GM18498 (cell line): ENCODE measurements around the gene PNPLA2.
A peak's percentile ranks its signal among the peaks of the same experiment; 100 is the strongest.

Experiments
- ATAC-seq: cut with Tn5 transposase; IDR thresholded peaks from one replicate; pipeline ENCODE4 v1.9.1; 2021; ENCODE audit warnings: mild to moderate bottlenecking, moderate library complexity; ENCODE audit not compliant: unreplicated experiment

PNPLA2 gene

DNA sequence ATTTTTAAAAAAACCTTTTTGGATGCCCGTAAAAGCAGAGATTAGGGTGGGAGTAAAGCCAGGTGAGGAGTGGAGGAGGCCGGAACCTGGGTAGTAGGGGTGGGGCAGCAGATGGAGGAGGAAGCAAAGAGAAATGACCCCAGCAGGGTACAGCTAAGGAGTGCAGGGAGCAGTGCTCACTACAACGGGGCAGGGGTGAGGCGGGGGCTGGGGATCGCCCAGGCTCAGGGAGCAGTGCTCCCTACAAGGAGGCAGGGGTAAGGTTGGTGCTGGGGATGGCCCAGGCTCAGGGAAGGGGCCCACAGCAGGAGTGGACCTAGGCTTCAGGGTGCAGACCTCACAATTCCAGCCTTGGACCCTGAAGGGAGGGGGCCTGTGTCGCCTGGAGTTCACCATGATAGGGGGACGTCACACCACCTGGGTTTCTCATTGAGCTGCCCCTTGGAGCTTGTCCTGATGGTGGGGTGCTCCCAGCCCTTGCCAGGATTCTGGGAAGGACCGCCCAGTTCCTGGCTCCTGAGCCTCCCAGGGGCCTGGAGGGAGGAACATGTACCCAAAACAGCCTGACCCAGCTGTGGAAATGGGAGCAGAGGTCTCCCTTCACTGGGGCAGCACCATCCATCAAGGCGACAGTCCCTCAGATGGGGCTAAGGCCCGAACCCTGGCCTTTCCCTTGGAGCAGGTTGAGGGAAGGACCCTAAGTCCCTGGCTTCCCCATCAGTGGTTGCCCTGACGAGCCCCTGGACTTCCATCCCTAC is 2.9 kb upstream of the PNPLA2 start:
- no peak for ATAC-seq

DNA sequence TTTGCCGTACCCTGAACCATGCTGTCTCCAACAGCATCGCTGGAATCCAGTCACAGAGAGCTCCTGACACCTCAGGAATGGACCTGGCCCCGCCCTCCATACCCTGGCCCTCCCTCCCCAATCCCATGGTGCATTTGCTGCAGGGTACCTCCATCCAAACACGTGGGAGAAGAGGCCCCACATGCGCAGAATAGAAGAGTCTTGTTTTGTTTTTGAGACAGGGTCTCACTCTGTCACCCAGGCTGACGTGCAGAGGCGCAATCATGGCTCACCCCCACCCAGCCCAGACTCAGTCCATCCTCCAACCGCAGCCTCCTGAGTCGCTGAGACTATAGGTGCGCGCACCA is 2.3 kb upstream of the PNPLA2 start:
- no peak for ATAC-seq

DNA sequence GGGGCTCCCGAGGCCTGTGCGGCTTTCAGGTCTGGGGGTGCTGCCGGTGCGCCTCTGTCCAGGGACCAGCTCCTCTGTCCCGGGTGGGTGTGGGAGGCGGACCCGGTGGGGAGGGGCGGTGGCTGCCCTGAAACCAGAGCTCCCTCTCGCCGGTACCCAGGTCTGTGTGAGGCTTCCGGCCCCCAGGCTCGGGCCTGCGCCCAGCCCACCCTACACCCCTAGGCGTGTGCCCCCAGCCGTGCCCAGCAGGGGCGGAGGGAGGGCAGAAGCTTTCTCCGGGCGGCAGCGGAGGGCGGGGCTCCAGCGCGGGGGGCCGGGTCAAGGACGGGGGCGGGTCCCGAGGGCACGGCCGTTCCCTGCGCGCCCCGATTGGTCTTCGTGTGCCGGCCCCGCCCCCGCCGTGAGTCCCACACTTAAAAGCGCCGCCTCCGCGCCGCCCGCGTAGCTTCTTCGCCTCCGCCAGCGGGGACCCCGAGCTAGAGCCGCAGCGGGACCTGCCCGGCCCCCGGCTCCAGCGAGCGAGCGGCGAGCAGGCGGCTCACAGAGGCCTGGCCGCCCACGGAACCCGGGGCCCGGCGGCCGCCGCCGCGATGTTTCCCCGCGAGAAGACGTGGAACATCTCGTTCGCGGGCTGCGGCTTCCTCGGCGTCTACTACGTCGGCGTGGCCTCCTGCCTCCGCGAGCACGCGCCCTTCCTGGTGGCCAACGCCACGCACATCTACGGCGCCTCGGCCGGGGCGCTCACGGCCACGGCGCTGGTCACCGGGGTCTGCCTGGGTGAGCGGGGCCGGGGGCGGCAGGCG is 616 bp downstream of the PNPLA2 start:
- ATAC-seq = peak; percentile 71

DNA sequence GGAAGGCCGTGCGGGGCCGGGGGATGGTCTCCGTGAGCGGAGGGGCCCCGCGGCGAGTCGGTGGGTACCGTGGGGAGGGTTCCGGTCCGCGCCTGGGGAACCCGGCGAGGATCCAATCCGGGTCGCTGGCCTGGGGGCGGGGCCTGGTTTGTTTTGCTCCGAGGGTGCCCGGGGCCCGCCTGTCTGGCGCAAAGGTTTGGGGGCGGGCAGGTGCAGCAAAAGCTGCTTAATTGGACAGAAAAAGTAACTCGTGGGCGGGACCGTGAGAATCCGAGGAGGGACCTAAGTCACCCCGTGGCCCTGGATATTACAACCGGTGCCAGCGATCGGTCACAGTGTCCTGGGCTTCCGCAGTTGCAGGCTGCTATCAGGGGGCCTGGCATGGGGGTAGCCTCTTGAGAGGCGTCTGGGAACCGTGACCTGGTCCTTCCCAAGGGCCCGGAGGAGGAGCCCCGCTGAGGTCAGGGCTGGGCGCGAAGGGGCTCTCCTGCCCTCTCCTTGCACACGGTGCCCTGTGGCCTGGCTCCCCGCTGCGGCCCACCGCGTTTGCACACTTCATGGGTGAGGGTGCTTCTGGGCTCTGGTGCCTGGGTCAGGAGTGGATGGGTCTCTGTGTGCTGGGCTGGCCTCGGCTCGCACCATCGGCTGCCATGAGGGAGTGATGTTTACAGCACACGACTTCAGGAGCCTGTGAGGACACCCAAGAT is 1.4 kb downstream of the PNPLA2 start:
- ATAC-seq = peak; percentile 66

DNA sequence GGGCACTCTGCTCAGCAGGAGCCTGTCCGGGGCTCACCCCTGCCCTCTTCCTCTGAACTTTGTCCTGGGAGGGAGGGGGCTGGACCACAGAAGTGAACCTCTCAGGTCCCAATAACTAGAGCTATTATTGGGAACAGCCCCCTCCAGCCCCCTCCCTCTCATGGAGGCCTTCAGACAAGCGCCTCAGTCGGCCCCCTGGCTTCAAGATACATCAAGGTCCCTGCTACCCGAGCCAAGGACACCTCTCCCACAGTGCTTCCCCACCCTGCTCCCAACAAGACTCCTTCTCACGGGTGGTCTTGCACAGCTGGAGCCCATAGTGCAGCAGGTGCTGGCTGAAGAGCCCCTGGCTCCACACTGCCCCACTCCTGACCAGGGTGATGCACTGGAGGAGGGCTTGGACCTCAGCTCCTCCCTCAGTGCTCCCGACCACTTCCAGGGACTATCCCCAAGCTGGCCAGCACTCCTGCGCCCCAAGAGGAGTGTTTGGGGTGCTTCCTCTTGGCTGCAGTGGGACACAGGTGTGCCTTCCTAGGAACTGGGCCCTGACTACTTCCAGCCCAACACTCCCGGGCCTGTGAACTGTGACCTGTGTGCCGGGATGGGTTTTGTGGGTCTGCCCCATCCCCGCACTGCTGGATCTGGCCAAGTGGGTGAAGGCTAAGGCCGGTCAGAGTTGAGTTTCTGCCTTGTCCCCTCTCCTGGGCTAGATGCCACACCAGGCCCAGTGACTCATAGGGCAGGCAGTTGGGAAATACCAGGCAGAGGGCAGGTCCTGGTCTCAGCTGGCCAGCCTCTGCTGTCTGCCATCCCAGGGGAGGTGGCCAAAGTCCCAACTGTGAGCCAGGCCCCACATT is 2.2 kb downstream of the PNPLA2 start:
- no peak for ATAC-seq

DNA sequence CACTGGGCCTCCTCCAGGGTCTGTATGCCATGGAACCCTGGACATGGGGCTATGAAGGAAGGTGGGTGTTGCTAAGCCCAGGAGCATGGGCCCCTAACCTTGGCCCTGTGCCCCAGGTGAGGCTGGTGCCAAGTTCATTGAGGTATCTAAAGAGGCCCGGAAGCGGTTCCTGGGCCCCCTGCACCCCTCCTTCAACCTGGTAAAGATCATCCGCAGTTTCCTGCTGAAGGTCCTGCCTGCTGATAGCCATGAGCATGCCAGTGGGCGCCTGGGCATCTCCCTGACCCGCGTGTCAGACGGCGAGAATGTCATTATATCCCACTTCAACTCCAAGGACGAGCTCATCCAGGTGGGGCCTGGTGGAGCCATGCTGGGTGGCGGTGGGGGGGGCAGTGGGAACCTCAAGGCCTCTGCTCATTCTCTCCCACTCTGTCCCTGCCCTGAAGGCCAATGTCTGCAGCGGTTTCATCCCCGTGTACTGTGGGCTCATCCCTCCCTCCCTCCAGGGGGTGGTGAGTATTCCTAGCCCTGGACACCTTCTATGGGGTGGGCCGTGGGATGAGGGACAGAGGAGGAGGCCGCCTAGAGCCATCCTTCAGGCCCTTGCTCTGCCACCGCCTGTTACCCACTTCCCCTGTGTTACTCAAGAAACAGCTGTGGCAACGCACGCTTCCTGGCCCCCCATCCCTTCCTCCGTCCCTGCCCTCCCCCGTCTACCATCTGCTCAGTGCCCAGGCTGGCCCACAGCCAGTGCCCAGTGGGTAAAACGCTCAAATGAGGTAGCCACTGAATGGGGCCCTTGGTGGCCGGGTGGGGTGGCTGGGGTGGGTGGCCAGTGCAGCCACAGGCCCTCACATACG is 3.0 kb downstream of the PNPLA2 start:
- no peak for ATAC-seq

DNA sequence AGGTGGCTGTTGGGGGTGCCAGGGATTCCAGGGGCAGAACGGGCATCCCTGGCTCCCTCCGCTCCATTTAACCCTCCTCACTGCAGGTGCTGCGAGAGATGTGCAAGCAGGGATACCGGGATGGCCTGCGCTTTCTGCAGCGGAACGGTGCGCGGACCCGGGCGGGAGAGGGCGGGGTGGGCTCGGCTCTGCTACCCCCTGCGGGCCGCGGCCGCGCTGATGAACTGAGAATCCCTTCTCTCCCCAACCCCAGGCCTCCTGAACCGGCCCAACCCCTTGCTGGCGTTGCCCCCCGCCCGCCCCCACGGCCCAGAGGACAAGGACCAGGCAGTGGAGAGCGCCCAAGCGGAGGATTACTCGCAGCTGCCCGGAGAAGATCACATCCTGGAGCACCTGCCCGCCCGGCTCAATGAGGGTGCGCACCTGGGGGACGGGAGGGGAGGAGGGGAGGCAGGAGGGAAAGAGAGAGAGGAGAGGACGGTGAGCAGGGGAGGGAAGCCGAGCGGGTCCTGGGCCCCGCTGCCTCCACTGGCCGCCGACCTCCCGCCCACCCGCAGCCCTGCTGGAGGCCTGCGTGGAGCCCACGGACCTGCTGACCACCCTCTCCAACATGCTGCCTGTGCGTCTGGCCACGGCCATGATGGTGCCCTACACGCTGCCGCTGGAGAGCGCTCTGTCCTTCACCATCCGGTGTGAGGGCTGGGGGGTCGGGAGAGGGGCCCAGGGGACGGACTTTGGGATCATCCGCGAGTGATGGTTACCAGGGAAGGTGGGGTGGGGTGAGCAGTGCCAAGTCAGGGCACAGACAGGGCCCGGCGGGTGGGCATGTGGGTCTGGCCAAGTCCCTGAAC is 5.0 kb downstream of the PNPLA2 start:
- ATAC-seq = no peak

DNA sequence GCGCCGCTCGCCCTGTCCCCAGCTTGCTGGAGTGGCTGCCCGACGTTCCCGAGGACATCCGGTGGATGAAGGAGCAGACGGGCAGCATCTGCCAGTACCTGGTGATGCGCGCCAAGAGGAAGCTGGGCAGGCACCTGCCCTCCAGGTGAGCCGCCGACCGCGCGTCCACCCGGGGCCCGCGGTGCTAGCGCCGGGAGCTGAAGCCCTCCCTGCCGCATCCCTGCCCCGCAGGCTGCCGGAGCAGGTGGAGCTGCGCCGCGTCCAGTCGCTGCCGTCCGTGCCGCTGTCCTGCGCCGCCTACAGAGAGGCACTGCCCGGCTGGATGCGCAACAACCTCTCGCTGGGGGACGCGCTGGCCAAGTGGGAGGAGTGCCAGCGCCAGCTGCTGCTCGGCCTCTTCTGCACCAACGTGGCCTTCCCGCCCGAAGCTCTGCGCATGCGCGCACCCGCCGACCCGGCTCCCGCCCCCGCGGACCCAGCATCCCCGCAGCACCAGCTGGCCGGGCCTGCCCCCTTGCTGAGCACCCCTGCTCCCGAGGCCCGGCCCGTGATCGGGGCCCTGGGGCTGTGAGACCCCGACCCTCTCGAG is 5.7 kb downstream of the PNPLA2 start:
- no peak for ATAC-seq

DNA sequence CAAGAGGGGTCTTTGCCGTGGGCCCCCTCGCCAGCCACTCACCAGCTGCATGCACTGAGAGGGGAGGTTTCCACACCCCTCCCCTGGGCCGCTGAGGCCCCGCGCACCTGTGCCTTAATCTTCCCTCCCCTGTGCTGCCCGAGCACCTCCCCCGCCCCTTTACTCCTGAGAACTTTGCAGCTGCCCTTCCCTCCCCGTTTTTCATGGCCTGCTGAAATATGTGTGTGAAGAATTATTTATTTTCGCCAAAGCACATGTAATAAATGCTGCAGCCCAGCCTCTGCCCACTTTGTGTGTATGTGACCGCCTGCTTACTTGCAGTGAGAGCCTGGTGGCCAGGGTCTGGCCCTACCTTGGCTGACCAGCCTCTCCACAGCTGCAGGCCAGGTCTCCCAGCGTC is 6.2 kb downstream of the PNPLA2 start:
- ATAC-seq = no peak

DNA sequence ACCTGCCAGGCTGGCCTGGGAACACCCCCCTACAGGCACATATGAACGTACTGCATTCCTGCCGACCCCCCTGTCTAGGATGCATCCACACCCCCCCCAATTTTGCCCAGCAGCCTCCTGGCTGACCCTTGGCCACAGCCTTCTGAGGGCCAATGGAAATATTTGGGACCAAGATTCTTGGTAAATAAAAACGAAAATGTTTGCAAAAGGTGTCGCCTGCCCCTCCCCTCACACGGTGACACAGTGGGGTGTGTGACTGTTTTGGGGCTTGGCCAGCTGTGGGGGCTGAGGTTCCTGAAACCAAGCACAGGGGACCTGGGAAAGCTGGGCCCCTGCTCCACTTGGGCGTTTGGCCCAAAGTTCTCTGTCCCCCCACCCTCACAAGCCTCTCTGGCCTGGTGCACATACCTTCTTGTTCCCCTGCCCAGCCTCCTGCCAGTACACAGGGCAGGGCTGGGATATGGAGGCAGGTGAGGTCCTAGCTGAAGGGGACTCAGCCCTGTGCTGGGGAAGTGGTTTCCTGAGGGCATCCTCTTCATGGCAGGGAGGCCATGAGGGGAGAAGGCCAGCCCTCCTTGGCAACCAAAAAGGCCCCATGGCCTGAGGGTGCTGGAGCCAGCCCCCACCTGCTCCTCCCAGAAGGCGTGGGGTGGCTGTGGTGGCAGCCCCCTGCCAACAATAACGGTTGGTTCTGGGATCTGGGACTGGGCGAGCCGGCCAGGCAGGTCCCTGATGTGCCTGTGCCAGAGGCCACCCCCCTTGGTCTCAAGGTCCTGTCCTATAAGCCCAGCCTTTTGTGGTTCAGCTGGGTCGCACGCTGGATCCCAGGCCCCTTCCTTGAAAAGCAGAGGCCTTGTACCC is 6.9 kb downstream of the PNPLA2 start:
- no peak for ATAC-seq

DNA sequence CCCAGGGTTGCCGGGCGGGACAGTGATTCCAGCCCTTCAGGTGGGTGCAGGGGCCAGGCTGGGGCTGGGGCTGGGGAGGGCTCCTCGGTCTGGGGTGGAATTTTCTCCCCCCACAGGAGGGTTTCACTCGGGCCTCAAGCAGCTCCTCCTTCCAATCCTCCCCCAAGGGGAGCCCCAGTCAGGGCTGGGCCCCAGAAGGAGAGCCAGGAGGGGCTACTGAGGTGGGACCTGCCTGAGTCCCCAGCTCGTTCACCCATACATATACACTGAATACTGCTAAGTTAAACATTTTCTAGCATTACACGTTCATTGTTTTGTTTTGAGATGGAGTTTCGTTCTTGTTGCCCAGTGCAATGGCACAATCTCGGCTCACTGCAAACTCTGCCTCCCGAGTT is 7.5 kb downstream of the PNPLA2 start:
- ATAC-seq = no peak

DNA sequence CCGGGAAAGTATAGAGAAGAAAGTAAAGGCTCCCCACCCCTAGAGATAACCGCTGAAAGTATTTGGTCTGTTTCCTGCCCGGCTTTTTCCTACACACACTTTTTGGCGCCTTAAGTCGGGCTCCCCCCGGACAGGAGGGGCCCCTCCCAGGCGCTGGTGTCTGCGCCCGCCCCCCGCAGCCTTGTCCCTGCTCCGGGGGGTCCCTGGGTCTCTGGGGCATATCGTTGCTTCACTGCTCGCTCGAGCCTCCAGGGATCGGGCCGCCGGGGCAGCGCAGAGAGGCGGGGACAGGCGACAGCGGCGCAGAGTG is 8.1 kb downstream of the PNPLA2 start:
- ATAC-seq = no peak

DNA sequence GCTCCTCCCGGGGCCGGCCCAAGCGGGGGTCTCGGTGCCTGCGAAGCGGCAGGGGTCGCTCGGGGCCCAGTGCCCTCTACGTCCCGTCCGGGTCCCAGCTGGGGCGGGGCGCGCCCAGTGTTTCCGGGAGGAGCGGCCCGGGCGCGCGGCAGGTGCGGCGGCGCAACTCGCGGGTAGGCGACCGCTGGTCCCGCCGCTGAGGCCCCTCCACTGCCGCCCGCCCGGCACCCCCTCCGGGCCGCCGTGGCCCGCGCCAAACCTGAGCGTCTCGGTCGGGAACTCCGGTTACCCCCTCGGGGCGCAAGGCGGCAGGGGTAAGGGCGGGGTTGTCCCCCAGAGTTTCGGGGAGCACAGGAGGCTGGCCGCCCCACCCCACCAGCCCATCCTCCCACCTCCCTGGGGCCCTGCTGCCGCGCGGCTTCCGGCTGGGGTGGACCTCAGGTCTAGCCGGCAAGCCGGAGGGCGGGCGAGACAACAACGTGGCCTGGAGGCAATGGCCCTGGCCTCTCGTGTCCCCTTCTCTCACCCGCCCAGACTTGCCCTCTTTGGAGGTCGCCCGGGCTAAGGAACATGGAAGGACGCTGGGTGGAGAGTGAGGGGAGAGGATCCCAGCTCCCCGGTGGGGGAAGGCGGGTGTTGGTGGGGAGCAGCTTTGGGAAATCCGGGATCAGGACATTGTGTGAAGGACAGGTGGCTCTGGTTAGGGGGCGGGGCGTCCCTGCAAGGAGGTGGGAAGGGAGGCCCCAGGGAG is 8.6 kb downstream of the PNPLA2 start:
- peak; percentile 48 for ATAC-seq

DNA sequence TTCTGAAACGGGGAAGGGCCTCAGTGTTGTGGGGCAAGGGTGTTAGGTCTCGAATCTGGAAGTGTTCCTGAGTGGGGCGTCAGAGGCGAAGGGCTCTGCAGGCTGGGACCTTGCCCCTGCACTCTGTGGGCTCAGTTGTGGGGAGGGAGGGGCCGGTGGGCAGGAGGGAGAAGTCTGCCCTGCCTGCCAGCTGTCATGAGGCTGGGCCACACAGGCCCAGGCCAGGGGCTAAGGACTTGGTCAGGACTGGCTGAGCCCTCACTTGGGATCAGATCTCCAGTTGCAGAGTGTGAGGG is 9.1 kb downstream of the PNPLA2 start, which contains the start of gene CRACR2B:
Gene CRACR2B, plus strand, starts transcription at position 23 of the 296 bp plus-strand sequence. CDS start 689 bp downstream, outside the sequence.
- ATAC-seq = no peak

DNA sequence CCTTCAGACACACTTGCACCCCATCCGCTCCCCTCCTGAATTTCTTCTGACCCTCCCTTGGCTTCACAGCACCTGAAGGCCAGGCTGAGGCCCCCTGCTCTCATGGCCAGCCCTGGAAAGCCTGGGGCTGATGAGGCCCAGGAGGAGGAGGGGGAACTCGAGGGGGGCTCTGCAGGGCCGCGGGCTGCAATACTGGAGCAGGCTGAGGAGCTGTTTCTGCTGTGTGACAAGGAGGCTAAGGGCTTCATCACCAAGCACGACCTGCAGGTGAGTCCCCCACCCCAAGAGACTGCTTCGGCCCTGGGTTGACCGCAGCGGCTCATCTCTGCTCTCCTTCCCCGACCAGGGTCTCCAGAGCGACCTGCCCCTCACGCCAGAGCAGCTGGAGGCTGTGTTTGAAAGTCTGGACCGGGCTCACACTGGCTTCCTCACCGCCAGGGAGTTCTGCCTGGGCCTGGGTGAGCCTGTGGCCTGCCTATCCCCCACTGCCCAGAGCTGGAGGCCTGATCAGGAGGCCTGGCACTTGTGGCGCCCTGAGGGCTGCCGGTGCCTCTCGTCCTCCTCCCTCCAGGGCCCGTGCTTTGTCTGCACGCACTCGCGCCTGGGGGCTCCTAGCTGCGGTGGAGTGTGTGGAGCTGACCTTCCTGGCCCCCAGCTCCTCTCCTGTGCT is 9.9 kb downstream of the PNPLA2 start:
- no peak for ATAC-seq

DNA sequence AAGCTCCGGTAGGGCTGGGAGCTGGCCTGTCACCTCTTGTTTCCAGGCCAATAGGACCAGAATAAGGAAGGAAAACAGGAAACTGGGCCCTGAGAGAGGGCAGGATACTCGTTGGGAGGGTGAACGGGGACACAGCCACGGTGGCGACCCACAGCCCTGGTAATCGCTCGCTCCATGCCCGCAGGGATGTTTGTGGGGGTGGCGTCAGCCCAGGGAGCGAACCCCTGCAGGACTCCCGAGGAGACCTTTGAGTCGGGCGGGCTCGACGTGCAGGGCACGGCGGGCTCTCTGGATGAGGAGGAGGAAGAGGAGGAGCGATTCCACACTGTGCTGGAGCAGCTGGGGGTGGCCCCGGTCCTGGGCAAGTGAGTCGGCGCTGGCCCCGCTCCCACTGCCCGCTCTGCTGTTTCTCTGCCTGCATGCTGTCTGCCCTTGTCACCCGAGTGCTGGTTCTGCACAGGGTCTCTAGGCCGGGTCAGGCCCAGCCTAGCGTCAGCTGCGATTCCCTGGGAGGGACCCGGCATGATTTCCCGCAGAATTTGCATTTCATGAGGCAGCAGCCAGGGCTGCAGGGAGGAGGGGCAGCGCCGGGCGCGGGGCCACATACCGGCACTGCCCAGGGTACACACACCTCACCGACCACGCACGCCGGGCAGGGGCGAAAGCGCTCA is 10.6 kb downstream of the PNPLA2 start:
- no peak for ATAC-seq
